K562 (cell line): Measurements from ENCODE around the gene CDYL. TPM values are rescaled to one million over a fixed set of nuclear protein-coding genes. Genes with fewer than 3 reads are reported as not detected.

Experiments used
- ATAC-seq: fragments of 200-7000 bp; cut with Tn5 transposase; 3 replicates; pipeline ENCODE4 v1.9.1; 2020; ENCODE audit warnings: moderate library complexity
- BruUV-seq: library from RNA; stranded (reverse); fragments of 400-500 nt; replicated peaks from 2 replicates; lab custom pipeline; 2021; lab: Mats Ljungman, UMichigan
- CTCF ChIA-PET: fragments of 300-600 bp; formaldehyde crosslinking; extraction: SDS; loops from one replicate; lab custom pipeline; 2021; ENCODE audit warnings: low intra/inter-chr PET ratio; lab: Yijun Ruan, JAX
- POLR2A ChIA-PET: fragments of 300-600, 350-650 bp; sonication (Branson Sonifier 250); formaldehyde crosslinking; extraction: SDS; loops from one replicate; lab custom pipeline; 2021; ENCODE audit warnings: antibody characterized with exemption, inconsistent platforms; lab: Yijun Ruan, JAX
- DNase-seq, 4 experiments: peaks; one replicate each; pipeline versions ENCODE4 v3.0.0 to v3.0.0-alpha.2; 2011 to 2018; ENCODE audit warnings: low spot score in 3 of 4, mixed read lengths in 3 of 4; ENCODE audit errors: extremely low read depth in 1 of 4
- FAIRE-seq: peaks from 2 replicates; lab custom pipeline; 2011; peaks lifted over from hg19 to GRCh38; lab: Jason Lieb, UNC
- H2AFZ ChIP-seq: 2 replicates; pipeline ENCODE4 v1.6.0; 2011; ENCODE audit warnings: low read depth, low read length, control low read depth, inconsistent platforms
- H3K27ac ChIP-seq: fragments of 200-600 bp; 3 replicates; pipeline ENCODE4 v1.8.0; 2011; ENCODE audit warnings: low read depth, mild to moderate bottlenecking, control low read depth, inconsistent platforms, low read length, moderate library complexity, mixed read lengths; ENCODE audit errors: extremely low read depth
- H3K27me3 ChIP-seq, 2 experiments: fragments of 300-600 bp in 1 of 2; 2 replicates in 1 of 2; 3 replicates in 1 of 2; pipeline versions ENCODE4 v1.6.0 to v1.8.0; 2011; ENCODE audit warnings: inconsistent platforms in 2 of 2, low read length in 2 of 2, mild to moderate bottlenecking in 1 of 2, mixed read lengths in 1 of 2, moderate library complexity in 1 of 2; ENCODE audit not compliant: control insufficient read depth in 2 of 2, insufficient read depth in 2 of 2
- H3K36me3 ChIP-seq: fragments of 300-600 bp; 3 replicates; pipeline ENCODE4 v1.8.0; 2011; ENCODE audit warnings: mild to moderate bottlenecking, low read length, inconsistent platforms; ENCODE audit not compliant: control insufficient read depth, insufficient read depth
- H3K4me1 ChIP-seq, 2 experiments: fragments of 200-600 bp in 1 of 2; replicated peaks in 1 of 2; 2 replicates in 1 of 2; 3 replicates in 1 of 2; pipeline versions ENCODE4 v1.5.1 to v1.8.0; 2011; ENCODE audit warnings: inconsistent platforms in 2 of 2, low read length in 2 of 2, mild to moderate bottlenecking in 1 of 2, mixed read lengths in 1 of 2, moderate library complexity in 1 of 2; ENCODE audit not compliant: control insufficient read depth in 2 of 2, insufficient read depth in 2 of 2
- H3K4me2 ChIP-seq: 2 replicates; pipeline ENCODE4 v1.6.1; 2011; ENCODE audit warnings: low read length, control low read depth, inconsistent platforms, mixed read lengths; ENCODE audit not compliant: insufficient read depth
- H3K4me3 ChIP-seq: fragments of 200-600 bp; sonication (generic), shearing (Covaris generic); 2 replicates; pipeline ENCODE4 v1.5.1; 2016; ENCODE audit warnings: control low read depth, inconsistent platforms
- H3K79me2 ChIP-seq: fragments of 200-600 bp; 3 replicates; pipeline ENCODE4 v1.8.0; 2011; ENCODE audit warnings: low read length, inconsistent platforms; ENCODE audit not compliant: control insufficient read depth, insufficient read depth
- H3K9ac ChIP-seq, 2 experiments: 2 replicates each; pipeline versions ENCODE4 v1.6.0 to v1.6.1; 2011; ENCODE audit warnings: low read depth in 2 of 2, low read length in 2 of 2, control low read depth in 1 of 2, inconsistent platforms in 1 of 2, mild to moderate bottlenecking in 1 of 2, mixed read lengths in 1 of 2; ENCODE audit not compliant: insufficient read depth in 1 of 2
- H3K9me1 ChIP-seq: one replicate; pipeline ENCODE4 v1.6.0; 2011; ENCODE audit warnings: inconsistent platforms, mild to moderate bottlenecking, low read length, moderate library complexity; ENCODE audit not compliant: control insufficient read depth, insufficient read depth
- H3K9me3 ChIP-seq: replicated peaks from 2 replicates; pipeline ENCODE4 v1.5.1; 2011; ENCODE audit warnings: low read depth, low read length, inconsistent platforms; ENCODE audit not compliant: control insufficient read depth, insufficient read depth
- H4K20me1 ChIP-seq: replicated peaks from 2 replicates; pipeline ENCODE4 v1.6.1; 2011; ENCODE audit warnings: low read length, inconsistent platforms, mixed read lengths; ENCODE audit not compliant: control insufficient read depth, insufficient read depth
- ATF4 ChIP-seq: fragments of 450-650 bp; formaldehyde crosslinking; IDR thresholded peaks from 2 replicates; pipeline ENCODE4 v1.4.0; 2022; ENCODE audit warnings: mild to moderate bottlenecking, moderate library complexity
- CREM ChIP-seq: IDR thresholded peaks from 2 replicates; pipeline ENCODE4 v1.6.1; 2014; ENCODE audit warnings: antibody characterized with exemption, low read depth
- DACH1 ChIP-seq: fragments of 450-650 bp; IDR thresholded peaks from 2 replicates; pipeline ENCODE4 v1.6.1; 2018; ENCODE audit not compliant: partially characterized antibody
- ESRRB ChIP-seq: fragments of 250-450 bp; sonication (Bioruptor Pico); IDR thresholded peaks from 2 replicates; pipeline ENCODE4 v1.5.0; 2020; ENCODE audit warnings: mild to moderate bottlenecking, moderate library complexity, borderline replicate concordance
- MEF2A ChIP-seq: IDR thresholded peaks from 2 replicates; pipeline ENCODE4 v1.6.1; 2011; ENCODE audit warnings: low read depth, mild to moderate bottlenecking, low read length, moderate library complexity; ENCODE audit not compliant: control insufficient read depth
- MTA2 ChIP-seq: fragments of 450-650 bp; IDR thresholded peaks from 2 replicates; pipeline ENCODE4 v1.6.1; 2016; ENCODE audit warnings: low read depth
- NCOR1 ChIP-seq: fragments of 450-650 bp; IDR thresholded peaks from 2 replicates; pipeline ENCODE4 v1.6.1; 2016; ENCODE audit warnings: mild to moderate bottlenecking, moderate library complexity
- POLR2G ChIP-seq: fragments of 200-400 bp; formaldehyde crosslinking; IDR thresholded peaks from 2 replicates; pipeline ENCODE4 v1.6.1; 2017; ENCODE audit warnings: low read depth, mild to moderate bottlenecking, antibody characterized with exemption, low read length, moderate library complexity
- ZNF239 ChIP-seq: fragments of 250-450 bp; sonication (Bioruptor Pico); IDR thresholded peaks from 2 replicates; pipeline ENCODE4 v1.4.0; 2020; ENCODE audit warnings: mild to moderate bottlenecking
- ZNF318 ChIP-seq, 2 experiments: fragments of 450-650 bp; IDR thresholded peaks; 2 replicates each; pipeline ENCODE4 v1.6.1; 2016; ENCODE audit warnings: mild to moderate bottlenecking in 2 of 2, borderline replicate concordance in 1 of 2, low read depth in 1 of 2, moderate library complexity in 1 of 2
- ZNF408 ChIP-seq: fragments of 250-450 bp; sonication (Bioruptor Pico); IDR thresholded peaks from 2 replicates; pipeline ENCODE4 v1.4.0; 2020; ENCODE audit warnings: low read depth, mild to moderate bottlenecking, moderate library complexity
- ZNF444 ChIP-seq: fragments of 250-450 bp; sonication (Bioruptor Pico); IDR thresholded peaks from 2 replicates; pipeline ENCODE4 v1.4.0; 2020; ENCODE audit warnings: mild to moderate bottlenecking, moderate library complexity
- WGBS: fragments of 100-300 bp; shearing (Covaris generic); methylation state at CpG from one replicate; pipeline ENCODE4 v1.1.6; 2016; ENCODE audit warnings: low coverage, mixed read lengths; ENCODE audit not compliant: insufficient coverage; ENCODE audit errors: missing lambda C conversion rate; 5-methylcytosine and 5-hydroxymethylcytosine counted together
- in situ Hi-C: fragments of 300-500 bp; cut with MboI; formaldehyde crosslinking; loops from 4 replicates; pipeline ENCODE4 v1.15.0; 2018; ENCODE audit warnings: inconsistent platforms, mixed read lengths
- intact Hi-C: fragments of 100-400 bp; cut with micrococcal nuclease; formaldehyde crosslinking; loops from 2 replicates; pipeline ENCODE4 v1.14.2; 2022
- polyA plus RNA-seq, 8 experiments: library from polyadenylated mRNA; depleted of rRNA in 4 of 8; stranded (reverse) in 5 of 8; unstranded in 3 of 8; fragments of >200 nt; fragmentation: Nextera tagmentation in 2 of 8; fragmentation: Illumina TruSeq in 1 of 8; extraction: Ambion mirVana in 2 of 8; extraction: Trizol in 1 of 8; gene quantifications; 2 replicates each; pipeline versions ENCODE4 v1.2.1 to v1.2.3, GENCODE V29; 2011 to 2014; ENCODE audit warnings: inconsistent platforms in 1 of 8, missing spikeins in 1 of 8
- total RNA-seq, 7 experiments: library from RNA; depleted of rRNA in 6 of 7; stranded (reverse); fragments of >200 nt in 6 of 7; fragmentation: Illumina TruSeq in 2 of 7; extraction: Trizol in 2 of 7; gene quantifications; 2 replicates each; pipeline versions ENCODE4 v1.2.1 to v1.2.3, GENCODE V29; 2011 to 2021; ENCODE audit warnings: low replicate concordance in 1 of 7

CDYL gene
- total and polyA plus RNA-seq, 9 of the 15 experiments (the other 6 are each of a cell fraction or from before 2014, with no cell fraction given), result 8.1 to 45.8 (median 40.8) TPM

GRCh38 chr6:4879741-4880275 lies 103.6 kb downstream of the CDYL start:
- DNase-seq, result no peak
- Histone ChIP-seq H3K9me3 (no peaks in the 10 kb centered on the region), H2AFZ (no peak overlapping the region), H3K9ac (no peak overlapping the region), H3K36me3 (no peaks in the 10 kb centered on the region), H3K79me2 (peaks cover 98% of the 10 kb centered on the region), H3K4me1 (peaks cover 0 to 4% of the 10 kb centered on the region in 2 experiments; a peak in 2 of 5 replicates), H3K27ac (no peak overlapping the region), H3K27me3 (no peaks in the 10 kb centered on the region)
- intact Hi-C loops, result no loop called here
- BruUV-seq, result no TSS peak
- POLR2A ChIA-PET, result no interaction called here
- in situ Hi-C loops, result no loop called here
- FAIRE-seq, result no peak
- ATAC-seq, result peak; percentile 54; the same call in 2 of the 3 replicates
- TF ChIP-seq ZNF318 (IDR thresholded peaks at IDR 0.05; ENCODE audit: borderline replicate concordance in 1 of 2, low read depth in 1 of 2) (no peak), NCOR1 (0 out of 2 replicates have a peak, but pooled peaks have one; percentile 8), ESRRB (no peak), POLR2G (no peak), CREM (0 out of 2 replicates have a peak, but pooled peaks have one; percentile 40), DACH1 (no peak), ZNF444 (no peak), ZNF408 (CRISPR knock-in tag) (no peak), ZNF239 (CRISPR knock-in tag) (no peak), MTA2 (no peak), ATF4 (CRISPR knock-in tag) (no peak), MEF2A (no peak)
- TF ChIP-seq, all 486 proteins: peak for 2
- peak overlapping the region; percentile 9; the same call in 1 of the 2 replicates for H3K4me2 ChIP-seq
- H3K4me3 ChIP-seq, result no peak overlapping the region
- H3K9me1 ChIP-seq, result no peaks in the 10 kb centered on the region
- H4K20me1 ChIP-seq, result peaks cover 55% of the 10 kb centered on the region
- CTCF ChIA-PET, result no interaction called here
- 79% methylated on average over 6 of the region's 6 CpGs for WGBS
